Astrocyte (in vitro differentiated cells and primary cell): ENCODE data around the gene SCUBE1. TPM values are rescaled to one million over a fixed set of nuclear protein-coding genes. Genes with fewer than 3 reads are reported as not detected.

Experiments used
- DNase-seq: peaks from one replicate; pipeline ENCODE4 v3.0.0-alpha.2; 2010; ENCODE audit warnings: low read depth
- FAIRE-seq: peaks from 2 replicates; lab custom pipeline; 2011; peaks lifted over from hg19 to GRCh38; lab: Jason Lieb, UNC
- H2AFZ ChIP-seq: 2 replicates; pipeline ENCODE4 v1.6.0; 2012; ENCODE audit warnings: low read depth, low read length, inconsistent platforms
- H3K27ac ChIP-seq: 2 replicates; pipeline ENCODE4 v1.5.1; 2011; ENCODE audit warnings: low read depth, low read length, inconsistent platforms
- H3K27me3 ChIP-seq: 2 replicates; pipeline ENCODE4 v1.6.0; 2011; ENCODE audit warnings: low read length, inconsistent platforms; ENCODE audit not compliant: insufficient read depth
- H3K36me3 ChIP-seq: 2 replicates; pipeline ENCODE4 v1.5.1; 2011; ENCODE audit warnings: low read length, inconsistent platforms; ENCODE audit not compliant: insufficient read depth
- H3K4me1 ChIP-seq: 2 replicates; pipeline ENCODE4 v1.5.1; 2011; ENCODE audit warnings: low read length, inconsistent platforms; ENCODE audit not compliant: insufficient read depth
- H3K4me2 ChIP-seq: 2 replicates; pipeline ENCODE4 v1.6.0; 2012; ENCODE audit warnings: low read length, inconsistent platforms
- H3K4me3 ChIP-seq: 2 replicates; pipeline ENCODE4 v1.5.1; 2011; ENCODE audit warnings: low read depth, mild to moderate bottlenecking, low read length, inconsistent platforms; ENCODE audit not compliant: insufficient read depth
- H3K79me2 ChIP-seq: 2 replicates; pipeline ENCODE4 v1.6.0; 2012; ENCODE audit warnings: mild to moderate bottlenecking, low read length, inconsistent platforms; ENCODE audit not compliant: insufficient read depth
- H3K9ac ChIP-seq: 2 replicates; pipeline ENCODE4 v1.6.0; 2012; ENCODE audit warnings: mild to moderate bottlenecking, low read length, inconsistent platforms
- H3K9me3 ChIP-seq: 2 replicates; pipeline ENCODE4 v1.5.1; 2012; ENCODE audit warnings: low read depth, mild to moderate bottlenecking, low read length, inconsistent platforms; ENCODE audit not compliant: insufficient read depth
- H4K20me1 ChIP-seq: 2 replicates; pipeline ENCODE4 v1.6.0; 2012; ENCODE audit warnings: low read length, inconsistent platforms; ENCODE audit not compliant: insufficient read depth
- H3K27ac Mint-ChIP-seq: one replicate; pipeline ENCODE4 v1.8.0; 2021; ENCODE audit warnings: mild to moderate bottlenecking, mixed read lengths; ENCODE audit not compliant: unreplicated experiment
- H3K27me3 Mint-ChIP-seq: one replicate; pipeline ENCODE4 v1.8.0; 2021; ENCODE audit warnings: low read depth, mixed read lengths; ENCODE audit not compliant: unreplicated experiment
- H3K36me3 Mint-ChIP-seq: one replicate; pipeline ENCODE4 v1.8.0; 2021; ENCODE audit warnings: low read depth, mixed read lengths; ENCODE audit not compliant: unreplicated experiment
- H3K4me1 Mint-ChIP-seq: one replicate; pipeline ENCODE4 v1.8.0; 2021; ENCODE audit warnings: low read depth, mixed read lengths; ENCODE audit not compliant: unreplicated experiment
- H3K4me3 Mint-ChIP-seq: one replicate; pipeline ENCODE4 v1.8.0; 2021; ENCODE audit warnings: mild to moderate bottlenecking, moderate library complexity, mixed read lengths; ENCODE audit not compliant: unreplicated experiment
- H3K9me3 Mint-ChIP-seq: one replicate; pipeline ENCODE4 v1.8.0; 2021; ENCODE audit warnings: mild to moderate bottlenecking, mixed read lengths; ENCODE audit not compliant: unreplicated experiment
- EZH2 ChIP-seq: IDR thresholded peaks from 2 replicates; pipeline ENCODE4 v1.6.1; 2012; ENCODE audit warnings: mild to moderate bottlenecking, low read length, inconsistent platforms; ENCODE audit not compliant: insufficient read depth
- total RNA-seq: library from RNA; stranded (reverse); gene quantifications from 2 replicates; pipeline ENCODE4 v1.2.1, GENCODE V29; 2021
- TF ChIP-seq, protein P1 (sequence below): IDR thresholded peaks from 2 replicates; pipeline ENCODE4 v1.5.1; 2011; ENCODE audit warnings: low read depth, mild to moderate bottlenecking, inconsistent platforms, low read length, moderate library complexity; ENCODE audit not compliant: insufficient read depth

The SCUBE1 gene
- total RNA-seq, 1 donor from 2014 or later, result 0.07 TPM

- Histone ChIP-seq H2AFZ (no peak overlapping the region), H3K4me1 (peaks cover 11% of the 10 kb centered on the region), H3K27ac (no peak overlapping the region), H3K4me3 (no peak overlapping the region), H3K9me3 (no peaks in the 10 kb centered on the region), H3K9ac (no peak overlapping the region), H3K27me3 (peaks cover 2% of the 10 kb centered on the region), H3K4me2 (no peak overlapping the region), H3K36me3 (no peaks in the 10 kb centered on the region), H3K79me2 (no peaks in the 10 kb centered on the region), H4K20me1 (no peaks in the 10 kb centered on the region)
- FAIRE-seq (no peak), DNase-seq (no peak)
- no peak overlapping the region for H3K27ac Mint-ChIP-seq
- peaks cover 6% of the 10 kb centered on the region for H3K9me3 Mint-ChIP-seq
- no peak overlapping the region for H3K4me3 Mint-ChIP-seq
- no peaks in the 10 kb centered on the region for H3K36me3 Mint-ChIP-seq
- TF ChIP-seq EZH2, result no peak
- TF ChIP-seq, protein P1, sequence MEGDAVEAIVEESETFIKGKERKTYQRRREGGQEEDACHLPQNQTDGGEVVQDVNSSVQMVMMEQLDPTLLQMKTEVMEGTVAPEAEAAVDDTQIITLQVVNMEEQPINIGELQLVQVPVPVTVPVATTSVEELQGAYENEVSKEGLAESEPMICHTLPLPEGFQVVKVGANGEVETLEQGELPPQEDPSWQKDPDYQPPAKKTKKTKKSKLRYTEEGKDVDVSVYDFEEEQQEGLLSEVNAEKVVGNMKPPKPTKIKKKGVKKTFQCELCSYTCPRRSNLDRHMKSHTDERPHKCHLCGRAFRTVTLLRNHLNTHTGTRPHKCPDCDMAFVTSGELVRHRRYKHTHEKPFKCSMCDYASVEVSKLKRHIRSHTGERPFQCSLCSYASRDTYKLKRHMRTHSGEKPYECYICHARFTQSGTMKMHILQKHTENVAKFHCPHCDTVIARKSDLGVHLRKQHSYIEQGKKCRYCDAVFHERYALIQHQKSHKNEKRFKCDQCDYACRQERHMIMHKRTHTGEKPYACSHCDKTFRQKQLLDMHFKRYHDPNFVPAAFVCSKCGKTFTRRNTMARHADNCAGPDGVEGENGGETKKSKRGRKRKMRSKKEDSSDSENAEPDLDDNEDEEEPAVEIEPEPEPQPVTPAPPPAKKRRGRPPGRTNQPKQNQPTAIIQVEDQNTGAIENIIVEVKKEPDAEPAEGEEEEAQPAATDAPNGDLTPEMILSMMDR, result no peak
- peaks cover 7% of the 10 kb centered on the region for H3K27me3 Mint-ChIP-seq
- H3K4me1 Mint-ChIP-seq, result no peaks in the 10 kb centered on the region
Observed at GRCh38 chr22:43198126-43198525, 145.0 kb downstream of the SCUBE1 start.

GRCh38 chr22:43197271-43197941, 145.8 kb downstream of the SCUBE1 start:
- Mint-ChIP-seq H3K27me3 (peaks cover 3% of the 10 kb centered on the region), H3K4me3 (no peak overlapping the region), H3K4me1 (no peaks in the 10 kb centered on the region), H3K9me3 (peaks cover 6% of the 10 kb centered on the region), H3K27ac (peak overlapping the region; percentile 1), H3K36me3 (no peaks in the 10 kb centered on the region)
- no peaks in the 10 kb centered on the region for H4K20me1 ChIP-seq
- peak overlapping the region; percentile 23 for H2AFZ ChIP-seq
- H3K4me3 ChIP-seq, result no peak overlapping the region
- FAIRE-seq, result peak; percentile 9
- H3K4me1 ChIP-seq, result peaks cover 11% of the 10 kb centered on the region
- peak; percentile 50 for DNase-seq
- no peaks in the 10 kb centered on the region for H3K9me3 ChIP-seq
- no peak overlapping the region for H3K27ac ChIP-seq
- no peak overlapping the region for H3K9ac ChIP-seq
- H3K27me3 ChIP-seq, result peaks cover 2% of the 10 kb centered on the region
- no peaks in the 10 kb centered on the region for H3K79me2 ChIP-seq
- H3K4me2 ChIP-seq, result peak overlapping the region; percentile 29
- TF ChIP-seq, protein P1, result no peak
- no peak for TF ChIP-seq EZH2
- no peaks in the 10 kb centered on the region for H3K36me3 ChIP-seq

DNA sequence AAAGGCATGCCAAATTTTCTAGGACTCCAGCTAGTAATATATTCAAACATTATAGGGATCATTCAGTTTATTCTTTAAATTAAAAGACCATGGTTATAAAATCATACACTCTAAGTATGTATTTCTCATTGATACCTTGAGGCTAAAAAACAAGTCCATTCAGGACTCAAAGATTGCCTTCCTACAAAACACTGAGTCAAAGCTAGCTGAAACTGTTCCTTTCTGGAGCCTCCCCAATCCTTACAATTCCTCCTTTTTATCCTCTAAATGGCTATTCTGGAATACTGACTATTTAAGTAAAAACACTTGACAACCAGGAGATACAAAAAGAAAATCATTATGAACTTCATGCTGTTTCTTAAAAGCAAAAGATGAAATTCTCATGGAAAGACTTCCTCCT, 151.3 kb downstream of the SCUBE1 start:
- no peak overlapping the region for H3K4me3 ChIP-seq
- H3K4me3 Mint-ChIP-seq, result no peak overlapping the region
- no peak overlapping the region for H3K9ac ChIP-seq
- peaks cover 5% of the 10 kb centered on the region for H3K4me1 Mint-ChIP-seq
- H3K27ac ChIP-seq, result no peak overlapping the region
- no peaks in the 10 kb centered on the region for H3K27me3 Mint-ChIP-seq
- DNase-seq (no peak), FAIRE-seq (no peak)
- no peaks in the 10 kb centered on the region for H3K79me2 ChIP-seq
- TF ChIP-seq, protein P1, result no peak
- no peak for TF ChIP-seq EZH2
- H2AFZ ChIP-seq, result no peak overlapping the region
- H3K4me1 ChIP-seq, result peaks cover 4% of the 10 kb centered on the region
- no peak overlapping the region for H3K4me2 ChIP-seq
- H4K20me1 ChIP-seq, result no peaks in the 10 kb centered on the region
- no peaks in the 10 kb centered on the region for H3K36me3 Mint-ChIP-seq
- peaks cover 3% of the 10 kb centered on the region for H3K9me3 ChIP-seq
- H3K27me3 ChIP-seq, result peaks cover 8% of the 10 kb centered on the region
- H3K36me3 ChIP-seq, result no peaks in the 10 kb centered on the region
- H3K9me3 Mint-ChIP-seq, result no peaks in the 10 kb centered on the region
- H3K27ac Mint-ChIP-seq, result no peak overlapping the region
